Hematopoietic multipotent progenitor cell treated with erythropoietin and hydrocortisone succinate and interleukin-3 and kit ligand, for 8 days (in vitro differentiated cells): ENCODE results near the gene NCAPH2.
A peak's percentile ranks its signal among the peaks of the same experiment; 100 is the strongest.

Source experiments
- DNase-seq: peaks from one replicate; pipeline ENCODE4 v3.0.0-alpha.2; 2015

Gene NCAPH2

DNA sequence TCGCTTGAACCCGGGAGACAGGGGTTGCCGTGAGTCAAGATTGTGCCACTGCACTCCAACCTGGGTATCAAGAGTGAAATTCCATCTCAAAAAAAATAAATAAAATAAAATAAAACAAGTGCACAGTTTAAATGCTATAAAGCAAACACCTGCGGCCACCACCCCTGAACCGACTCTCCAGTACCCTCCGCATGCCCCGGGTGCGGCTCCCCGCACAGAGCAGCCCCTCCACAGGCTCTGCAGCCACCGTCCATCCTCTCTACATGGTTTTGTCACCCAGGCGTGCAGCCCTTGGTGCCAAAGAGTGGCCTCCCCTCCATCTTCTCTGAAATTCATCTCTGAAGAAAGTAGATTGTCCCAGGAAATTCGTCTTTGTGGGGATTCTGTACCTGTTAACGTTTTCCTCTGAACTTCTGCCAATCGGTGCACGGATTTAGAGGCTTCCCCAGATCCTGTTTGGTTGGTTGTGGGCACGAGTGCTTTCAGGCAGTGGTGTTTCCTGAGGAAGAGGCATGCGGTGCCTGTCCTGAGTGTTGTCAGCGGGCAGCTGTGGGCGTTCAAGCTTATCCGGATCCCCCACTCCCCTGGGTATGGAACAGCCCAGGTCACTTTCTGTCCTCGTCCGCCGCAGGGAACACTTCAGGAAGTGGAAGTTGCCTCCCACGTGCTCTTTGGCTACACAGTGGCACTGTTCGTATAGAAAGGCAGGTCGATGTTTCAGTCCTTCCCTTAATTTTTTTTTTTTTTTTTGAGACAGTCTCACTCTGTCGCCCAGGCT is 17.3 kb upstream of the NCAPH2 start:
- no peak for DNase-seq

DNA sequence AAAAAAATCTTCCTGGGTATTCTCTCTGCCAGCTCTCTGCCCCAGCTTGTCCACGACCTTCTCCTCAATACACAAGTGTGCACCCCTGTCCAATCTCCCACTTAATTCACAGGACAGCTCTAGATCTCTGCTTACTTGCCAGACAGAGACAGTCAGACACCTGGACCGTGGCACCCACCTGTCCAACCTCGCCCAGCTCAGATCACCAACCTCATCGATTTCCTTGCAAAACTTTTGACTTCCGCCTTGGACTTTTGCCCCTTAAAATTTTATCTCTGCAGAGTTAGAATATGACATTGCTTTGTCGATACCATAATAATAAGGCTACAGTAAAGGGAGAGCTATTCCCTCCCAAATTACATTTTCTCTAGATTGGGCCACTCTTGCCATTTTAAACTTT is 10.9 kb upstream of the NCAPH2 start:
- DNase-seq, result no peak

DNA sequence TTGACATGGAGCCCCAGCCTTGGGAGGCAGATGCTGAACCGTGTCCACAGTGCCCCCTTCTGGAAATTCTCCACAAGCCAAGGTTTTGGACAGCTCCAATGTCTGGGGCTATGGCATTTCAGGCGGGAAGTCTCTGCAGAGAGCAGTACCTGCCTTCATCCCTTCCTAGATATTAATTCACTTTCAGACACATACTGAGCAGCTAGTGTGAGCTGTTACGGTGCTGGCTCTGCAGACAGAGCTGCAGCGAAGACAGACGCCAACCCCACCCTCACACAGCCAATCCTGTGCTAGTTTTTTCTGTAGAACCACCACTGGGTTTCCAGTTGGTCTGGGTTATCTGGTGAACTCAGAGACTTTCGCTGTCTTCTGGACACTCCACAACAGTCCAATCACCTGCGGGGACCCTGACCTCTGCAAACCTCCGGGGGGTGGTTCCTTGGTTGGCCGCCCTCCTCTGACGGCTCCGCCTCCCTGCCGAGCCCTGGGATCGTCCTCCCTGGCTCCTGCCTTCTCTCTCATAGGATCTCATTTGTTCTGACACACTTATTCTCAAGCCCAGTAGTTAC is 9.6 kb upstream of the NCAPH2 start:
- DNase-seq, result peak; percentile 77

DNA sequence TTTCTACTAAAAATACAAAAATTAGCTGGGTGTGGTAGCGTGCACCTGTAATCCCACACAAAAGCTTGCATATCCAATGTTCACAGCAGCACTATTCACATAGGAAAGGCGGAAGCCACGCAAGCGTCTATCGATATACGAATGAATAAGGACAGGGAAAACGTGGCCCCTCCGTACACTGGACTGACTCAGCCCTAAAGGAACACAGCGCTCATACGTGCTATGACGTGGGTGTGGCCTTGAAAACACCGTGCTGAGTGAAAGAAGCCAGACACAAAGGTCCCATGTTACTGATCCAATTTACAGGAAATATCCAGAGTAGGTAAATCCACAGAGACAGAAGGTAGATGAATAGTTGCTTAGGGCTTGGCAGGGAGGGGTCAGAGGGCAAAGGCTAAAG is 7.6 kb upstream of the NCAPH2 start:
- DNase-seq, result no peak

DNA sequence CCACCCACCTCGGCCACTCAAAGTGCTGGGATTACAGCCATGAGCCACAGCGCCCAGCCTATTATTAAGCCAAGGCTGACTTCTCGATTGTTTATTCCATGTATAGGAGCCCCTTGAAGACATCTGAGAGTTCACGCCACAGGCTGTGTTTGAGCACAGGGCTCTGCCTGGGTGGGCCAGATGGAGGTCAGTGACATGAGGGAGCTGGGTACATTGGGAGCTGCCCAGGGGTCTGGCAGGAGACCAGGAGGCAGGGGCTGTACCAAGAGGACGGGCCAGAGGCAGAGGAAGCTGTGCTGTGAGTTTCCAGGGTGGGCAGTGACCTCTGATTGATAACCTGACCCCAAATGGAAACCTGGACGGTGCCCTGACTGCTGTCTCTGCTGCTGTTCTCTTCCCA is 5.9 kb upstream of the NCAPH2 start:
- DNase-seq, result no peak

DNA sequence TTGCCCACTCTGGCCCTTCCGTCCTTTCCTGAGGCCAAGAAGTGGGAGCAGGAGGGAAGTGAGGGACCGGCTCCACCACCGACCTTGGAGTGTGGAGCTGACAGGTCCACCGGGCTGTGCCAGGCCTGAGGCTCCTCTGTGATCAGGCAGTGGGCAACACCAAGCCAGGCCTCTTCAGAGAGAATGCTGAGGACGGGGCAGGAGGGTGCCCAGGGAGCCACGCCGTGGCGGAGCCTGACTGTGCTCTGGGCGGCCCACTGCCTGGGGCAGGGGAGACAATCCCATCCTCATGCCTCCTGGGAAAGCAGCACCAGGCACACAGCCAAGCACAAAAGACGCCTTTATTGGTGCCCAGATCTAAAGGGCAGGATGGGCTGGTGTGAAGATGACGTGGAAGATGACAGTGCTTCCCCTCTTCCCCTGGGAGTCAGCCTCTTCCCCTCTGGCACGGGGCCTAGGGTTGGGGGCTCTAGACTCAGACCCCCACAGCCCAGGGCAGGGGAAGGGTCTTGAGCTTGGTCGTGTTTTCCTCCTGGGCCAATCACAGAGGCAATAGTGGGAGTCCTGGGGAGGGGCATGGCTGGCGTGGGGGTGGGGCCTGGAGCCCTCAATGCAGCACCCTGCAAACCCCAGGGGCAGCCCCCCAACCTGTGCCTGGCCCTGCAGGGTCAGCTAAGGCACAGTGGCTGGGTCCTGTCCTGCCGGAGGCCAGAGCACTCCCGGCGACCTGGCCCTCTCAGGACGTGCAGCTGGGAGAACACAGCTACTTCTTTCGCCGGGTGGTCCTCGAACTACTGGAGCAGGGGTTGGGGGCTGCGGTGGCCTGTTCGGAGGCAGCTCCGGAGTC is 5.2 kb upstream of the NCAPH2 start:
- no peak for DNase-seq

DNA sequence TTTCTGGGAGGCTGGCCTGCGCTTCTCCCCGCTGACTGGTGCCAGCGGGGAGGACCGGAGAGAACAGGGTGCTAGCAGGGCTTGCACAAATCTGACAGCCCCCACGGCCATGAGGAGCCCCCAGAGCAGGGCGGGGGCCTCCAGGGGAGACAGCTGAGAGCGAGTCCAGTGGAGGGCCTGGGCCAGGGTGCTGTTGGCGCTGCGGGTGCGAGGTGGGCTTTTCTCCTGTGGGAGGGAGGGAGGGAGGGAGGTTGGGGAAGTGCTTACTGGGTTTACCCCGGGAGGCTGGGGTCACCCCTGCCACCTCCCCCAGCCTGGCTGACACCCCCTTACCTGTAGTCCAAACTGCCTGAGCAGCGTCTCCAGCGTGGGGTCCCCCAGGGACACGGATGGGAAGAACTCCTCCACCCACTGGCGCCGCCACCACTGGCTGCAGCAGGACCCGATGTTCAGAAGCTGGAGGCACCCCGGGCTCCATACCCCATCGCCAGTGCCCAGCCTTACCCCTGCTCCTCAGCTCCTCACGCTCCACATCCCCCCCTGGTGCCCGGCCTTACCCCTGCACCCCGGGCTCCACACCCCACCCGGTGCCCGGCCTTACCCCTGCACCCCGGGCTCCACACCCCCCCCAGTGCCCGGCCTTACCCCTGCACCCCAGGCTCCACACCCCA is 4.4 kb upstream of the NCAPH2 start:
- no peak for DNase-seq

DNA sequence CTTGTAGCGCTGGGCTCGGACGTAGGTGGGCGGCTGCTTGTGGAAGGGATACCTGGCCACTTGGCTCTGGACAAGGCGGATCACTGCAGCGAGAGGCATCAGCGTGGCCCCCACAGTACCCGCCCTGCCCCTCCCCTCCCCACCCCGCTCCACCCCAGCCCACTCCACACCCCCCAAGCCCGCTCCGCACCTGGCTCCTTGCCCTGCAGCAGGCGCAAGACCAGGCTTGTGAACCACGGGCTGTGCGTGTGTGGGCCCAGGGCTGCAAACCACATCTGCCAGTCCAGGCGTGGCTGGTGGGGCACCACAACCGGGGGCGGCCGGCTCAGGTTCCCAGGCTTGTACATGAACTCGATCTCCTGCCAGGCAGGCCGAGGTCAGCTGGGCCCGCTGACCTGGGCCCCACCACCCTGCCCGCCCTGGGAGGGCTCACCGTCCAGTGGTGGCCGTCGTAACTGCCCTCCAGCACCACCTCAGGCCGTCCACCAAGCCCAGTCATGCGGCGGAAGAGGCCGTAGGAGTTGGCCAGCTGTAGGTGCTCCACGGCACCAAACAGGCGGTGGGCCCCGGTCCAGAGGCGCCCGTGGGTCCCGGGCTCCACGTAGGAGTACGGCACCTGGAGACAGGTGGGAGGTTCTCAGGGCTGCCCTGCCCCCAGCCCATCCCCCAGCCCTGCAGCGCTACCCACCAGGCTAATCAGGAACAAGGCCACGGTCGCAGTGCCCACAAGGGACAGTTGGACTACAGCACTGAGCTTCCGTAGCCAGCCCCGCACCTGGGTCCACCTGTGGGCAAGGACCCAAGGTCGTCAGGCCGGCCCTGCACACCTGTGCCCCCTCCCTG is 3.4 kb upstream of the NCAPH2 start:
- DNase-seq, result no peak

DNA sequence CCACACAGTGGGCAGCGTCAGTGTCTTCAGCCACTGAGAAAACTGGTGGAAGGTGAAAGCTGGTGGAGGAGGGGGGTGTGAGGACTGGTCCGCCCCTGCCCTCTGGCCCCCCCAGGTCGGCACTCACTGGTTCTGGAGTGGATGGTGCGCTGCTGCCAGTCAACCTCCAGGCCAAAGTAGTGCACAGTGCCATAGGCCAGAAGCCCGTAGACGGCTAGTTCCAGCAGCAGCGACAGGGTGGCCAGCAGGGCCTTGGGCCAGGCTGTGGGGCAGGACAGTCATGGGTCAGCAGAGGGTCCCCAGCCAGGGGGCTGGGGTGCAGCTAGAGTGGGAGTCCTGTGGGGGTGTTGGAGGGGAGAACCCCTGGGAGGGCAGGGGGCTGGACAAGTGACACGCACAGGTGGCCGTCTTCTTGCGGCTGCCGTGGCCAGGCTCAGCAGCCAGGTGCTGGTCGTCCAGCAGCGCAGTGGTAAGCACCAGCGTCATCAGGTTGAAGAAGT is 2.7 kb upstream of the NCAPH2 start:
- no peak for DNase-seq

DNA sequence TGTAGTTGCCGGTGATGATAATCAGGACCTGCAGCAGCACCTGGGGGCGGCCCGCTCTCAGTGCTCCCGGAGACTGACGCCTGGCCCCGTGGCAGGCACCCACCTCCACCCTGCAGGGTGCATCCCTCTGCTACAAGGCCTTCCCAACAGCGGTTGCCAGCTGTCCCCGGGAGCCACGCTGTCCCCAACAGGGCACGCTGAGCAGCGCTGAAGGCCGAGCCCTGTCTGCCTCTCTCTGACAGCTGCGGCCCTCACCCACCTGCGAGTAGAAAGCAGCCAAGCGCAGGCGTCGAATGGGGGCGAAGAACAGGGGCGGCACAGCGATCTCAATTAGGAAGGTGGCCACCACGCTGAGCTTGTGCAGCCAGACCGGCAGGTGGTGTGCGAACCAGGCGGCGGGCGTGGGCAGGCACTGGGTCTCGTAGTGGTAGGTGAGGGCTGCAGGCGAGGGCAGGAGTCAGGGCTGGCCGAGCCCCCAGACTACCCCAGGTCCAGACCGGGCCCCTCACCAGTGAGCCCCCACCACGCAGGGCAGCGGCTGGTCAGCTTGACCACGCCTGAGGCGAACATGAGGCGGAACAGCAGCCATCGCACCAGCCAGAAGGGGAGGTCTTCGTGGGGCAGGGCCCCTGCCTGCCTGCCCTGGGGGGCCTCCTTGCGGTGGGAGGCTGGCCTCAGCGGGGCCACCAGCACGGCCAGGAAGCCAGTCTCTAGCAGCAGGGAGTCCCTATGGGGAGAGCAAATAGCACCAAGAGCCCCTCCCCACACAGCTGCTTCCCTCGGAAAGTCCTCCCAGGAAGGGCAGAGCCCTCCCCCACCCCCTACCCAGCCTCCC is 2.0 kb upstream of the NCAPH2 start:
- DNase-seq, result no peak

DNA sequence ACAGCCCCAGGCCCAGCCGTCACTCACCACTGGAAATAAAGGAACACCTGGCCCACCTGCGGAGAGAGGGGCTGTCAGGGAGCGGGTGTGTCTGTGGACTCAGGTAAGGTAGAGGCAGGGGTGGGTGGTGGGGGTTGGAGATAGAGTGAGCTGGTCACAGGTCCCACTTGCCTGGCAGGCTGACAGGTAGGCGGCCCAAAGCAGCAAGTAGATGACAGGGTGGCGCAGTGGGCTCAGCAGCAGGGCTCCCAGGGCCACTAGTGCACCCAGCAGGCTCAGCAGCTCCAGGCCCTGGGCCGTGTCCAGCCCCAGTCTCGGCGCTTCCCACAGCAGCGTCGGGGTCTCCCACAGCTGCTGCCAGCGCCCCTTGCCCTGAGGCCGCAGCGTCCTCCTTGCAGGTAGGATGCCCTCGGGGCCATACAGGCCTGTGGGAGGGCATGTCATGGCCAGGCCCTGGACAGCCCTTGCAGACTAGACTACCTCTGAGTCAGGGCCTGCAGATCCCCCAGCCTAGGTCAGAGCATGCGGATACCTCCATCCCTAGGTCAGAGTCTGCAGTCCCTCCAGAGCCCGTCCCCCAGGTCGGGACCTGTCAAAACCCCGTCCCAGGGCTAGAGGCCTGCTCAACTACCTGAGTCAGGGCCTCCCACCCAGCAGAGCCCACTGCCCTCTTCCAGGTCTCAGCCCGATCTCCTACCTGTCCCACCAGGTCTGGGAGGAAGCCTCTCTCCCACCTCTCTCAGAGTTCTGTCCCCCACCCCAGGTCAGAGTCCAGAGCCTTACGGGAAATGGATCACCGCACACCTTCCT is 1.2 kb upstream of the NCAPH2 start:
- no peak for DNase-seq

DNA sequence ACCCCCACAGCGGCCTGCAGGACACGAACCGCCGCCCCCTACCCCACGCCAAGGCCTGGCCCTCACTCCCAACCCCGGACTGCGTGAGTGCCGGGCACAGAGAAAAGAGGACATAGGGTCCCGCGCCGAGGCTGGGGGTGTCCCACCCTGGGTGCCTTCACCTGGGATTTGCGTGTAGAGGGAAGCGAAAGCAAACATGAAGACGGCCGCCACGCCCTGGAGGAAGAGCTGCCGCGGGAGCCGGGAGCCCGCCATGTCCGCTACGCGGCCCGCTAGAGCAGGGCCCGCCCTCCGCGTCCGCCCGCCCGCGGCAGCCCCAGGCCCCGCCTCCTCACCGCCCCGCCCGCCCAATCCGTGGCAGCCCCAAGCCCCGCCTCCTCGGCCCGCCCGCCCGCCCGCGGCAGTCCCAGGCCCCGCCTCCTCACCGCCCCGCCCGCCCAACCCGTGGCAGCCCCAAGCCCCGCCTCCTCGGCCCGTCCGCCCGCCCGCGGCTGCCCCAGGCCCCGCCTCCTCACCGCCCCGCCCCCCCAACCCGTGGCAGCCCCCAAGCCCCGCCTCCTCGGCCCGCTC is 518 bp upstream of the NCAPH2 start, which contains the start of gene LMF2:
LMF2 (minus strand) TSS at position 282 of the 570 bp plus-strand sequence; CDS start at position 255, 27 bp downstream.
- DNase-seq, result peak; percentile 75

DNA sequence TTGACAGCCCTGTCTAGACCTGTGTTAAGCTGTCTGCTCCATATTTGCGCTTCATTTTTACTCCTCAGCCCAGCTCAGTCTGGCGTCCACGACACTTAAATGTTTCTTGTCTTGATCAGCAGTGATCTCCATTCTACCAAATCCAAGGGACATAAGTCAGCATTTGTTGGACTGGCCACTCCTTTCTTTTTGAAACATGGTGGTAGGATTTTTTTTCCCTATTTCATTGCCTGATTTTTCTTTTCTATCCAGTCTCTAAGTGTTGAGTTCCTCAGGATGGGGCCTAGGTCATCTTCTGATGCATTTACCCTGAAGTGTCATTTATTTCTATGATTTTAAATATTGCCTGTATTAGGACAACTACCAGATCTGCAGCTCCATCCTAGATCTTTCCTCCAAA is 873 bp downstream of the NCAPH2 start:
- DNase-seq, result no peak

DNA sequence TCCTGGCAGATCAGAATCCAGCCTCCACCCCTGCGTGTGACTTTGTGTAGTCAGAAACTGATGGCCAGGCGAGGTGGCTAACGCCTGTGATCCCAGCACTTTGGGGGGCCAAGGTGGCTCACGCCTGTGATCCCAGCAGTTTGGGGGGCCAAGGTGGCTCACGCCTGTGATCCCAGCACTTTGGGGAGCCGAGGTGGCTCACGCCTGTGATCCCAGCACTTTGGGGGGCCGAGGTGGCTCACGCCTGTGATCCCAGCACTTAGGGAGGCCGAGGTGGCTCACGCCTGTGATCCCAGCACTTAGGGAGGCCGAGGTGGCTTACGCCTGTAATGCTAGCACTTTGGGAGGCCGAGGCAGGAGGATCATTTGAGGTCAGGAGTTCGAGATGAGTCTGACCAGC is 5.2 kb downstream of the NCAPH2 start:
- DNase-seq, result no peak

DNA sequence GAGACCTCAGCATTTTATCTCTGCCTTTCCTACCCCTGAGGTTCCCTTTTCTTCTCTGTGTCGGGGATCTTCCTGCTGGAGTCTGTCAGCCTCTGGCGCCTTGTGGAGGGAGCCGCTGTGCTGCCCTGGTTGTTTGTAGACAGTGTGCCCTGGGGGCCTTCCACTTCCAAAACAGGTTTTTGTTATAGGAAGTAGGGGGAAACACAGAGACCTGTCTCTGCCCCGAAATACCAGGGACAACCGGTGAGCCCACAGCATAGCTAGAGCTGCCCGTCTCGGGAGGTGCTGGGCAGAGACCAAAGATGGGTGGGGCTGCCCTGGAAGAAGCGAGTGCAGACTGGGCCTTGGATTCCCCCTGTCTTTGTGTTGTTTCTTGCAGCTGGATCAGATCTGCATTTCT is 8.0 kb downstream of the NCAPH2 start:
- DNase-seq, result no peak

DNA sequence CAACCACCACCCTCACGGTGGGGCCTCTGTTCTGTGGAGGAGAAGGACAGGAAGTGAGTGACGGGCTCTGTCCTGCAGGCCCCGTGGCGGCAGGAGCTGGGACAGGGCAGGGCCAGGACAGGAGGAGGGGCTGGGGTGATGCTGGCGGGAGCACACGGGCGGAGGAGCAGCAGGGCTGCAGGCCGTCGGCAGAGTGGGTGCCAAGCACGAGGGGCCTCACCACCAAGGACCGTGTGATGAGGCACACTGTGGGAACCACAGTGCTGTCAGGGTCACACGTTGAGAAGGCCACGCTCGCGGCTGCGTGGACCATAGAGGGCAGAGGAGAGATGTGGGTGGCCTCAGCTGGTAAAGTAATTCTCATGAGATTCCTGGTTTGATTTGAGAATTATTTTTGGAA is 8.9 kb downstream of the NCAPH2 start:
- DNase-seq, result no peak

DNA sequence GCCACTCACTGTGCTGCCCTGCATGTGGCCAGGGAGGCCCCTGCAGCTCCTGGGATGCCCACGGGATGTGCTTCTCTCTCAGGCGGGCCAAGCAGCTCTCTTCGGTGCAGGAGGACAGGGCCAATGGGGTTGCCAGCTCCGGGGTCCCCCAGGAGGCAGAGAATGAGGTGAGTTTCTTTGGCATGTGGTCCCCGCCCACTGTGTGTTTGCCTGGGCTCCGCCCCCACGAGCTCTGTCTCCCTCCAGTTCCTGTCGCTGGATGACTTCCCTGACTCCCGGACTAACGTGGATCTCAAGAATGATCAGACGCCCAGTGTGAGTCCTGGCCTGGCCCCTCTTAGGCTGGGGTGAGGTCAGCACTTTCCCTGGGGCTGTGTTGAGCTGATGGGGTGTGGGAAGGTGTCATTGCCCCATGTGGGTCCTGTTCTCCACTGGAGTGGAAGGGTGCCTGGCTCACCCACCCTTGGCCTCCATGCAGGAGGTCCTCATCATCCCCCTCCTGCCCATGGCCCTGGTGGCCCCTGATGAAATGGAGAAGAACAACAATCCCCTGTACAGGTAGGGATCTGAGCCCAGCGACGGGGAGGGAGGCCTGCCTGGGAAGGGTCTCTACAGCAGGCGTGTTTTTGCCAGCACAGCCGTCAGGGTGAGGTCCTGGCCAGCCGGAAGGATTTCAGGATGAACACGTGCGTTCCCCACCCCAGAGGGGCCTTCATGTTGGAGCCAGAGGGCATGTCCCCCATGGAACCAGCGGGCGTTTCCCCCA is 9.7 kb downstream of the NCAPH2 start:
- DNase-seq, result no peak

DNA sequence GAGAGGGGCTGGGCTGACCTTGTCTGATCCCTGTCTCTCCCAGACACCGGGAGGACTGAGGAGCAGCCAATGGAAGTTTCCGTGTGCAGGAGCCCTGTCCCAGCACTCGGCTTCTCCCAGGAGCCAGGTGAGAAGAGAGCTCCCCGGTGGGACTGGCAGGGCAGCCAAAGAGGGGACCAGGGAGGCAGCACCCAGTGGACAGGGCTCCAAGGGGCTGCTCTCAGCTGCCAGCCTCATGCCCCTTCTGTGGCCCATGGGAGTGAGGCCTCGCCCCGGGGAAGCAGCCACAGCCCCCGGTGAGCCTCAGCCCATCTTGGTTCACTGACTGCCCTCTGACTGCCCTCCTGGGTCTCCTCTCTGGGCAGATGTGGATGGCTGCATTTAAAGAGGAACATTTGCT is 10.6 kb downstream of the NCAPH2 start:
- no peak for DNase-seq

DNA sequence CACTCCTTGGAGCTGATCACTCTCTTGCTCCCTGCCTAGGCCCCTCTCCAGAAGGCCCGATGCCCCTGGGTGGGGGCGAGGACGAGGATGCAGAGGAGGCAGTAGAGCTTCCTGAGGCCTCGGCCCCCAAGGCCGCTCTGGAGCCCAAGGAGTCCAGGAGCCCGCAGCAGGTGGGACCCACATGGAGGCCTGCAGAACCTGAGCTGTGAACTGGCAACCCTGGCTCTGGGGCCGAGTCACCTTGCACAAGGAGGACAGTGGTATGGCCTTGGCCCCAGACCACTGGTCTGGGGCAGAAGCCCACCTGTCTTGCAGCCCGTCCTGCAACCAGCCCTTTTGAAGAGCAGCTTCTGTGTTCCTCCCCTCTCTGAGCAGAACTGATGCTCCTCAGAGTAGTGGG is 11.1 kb downstream of the NCAPH2 start:
- DNase-seq, result no peak
